ENCODE measurements around the gene AHI1.

DNA sequence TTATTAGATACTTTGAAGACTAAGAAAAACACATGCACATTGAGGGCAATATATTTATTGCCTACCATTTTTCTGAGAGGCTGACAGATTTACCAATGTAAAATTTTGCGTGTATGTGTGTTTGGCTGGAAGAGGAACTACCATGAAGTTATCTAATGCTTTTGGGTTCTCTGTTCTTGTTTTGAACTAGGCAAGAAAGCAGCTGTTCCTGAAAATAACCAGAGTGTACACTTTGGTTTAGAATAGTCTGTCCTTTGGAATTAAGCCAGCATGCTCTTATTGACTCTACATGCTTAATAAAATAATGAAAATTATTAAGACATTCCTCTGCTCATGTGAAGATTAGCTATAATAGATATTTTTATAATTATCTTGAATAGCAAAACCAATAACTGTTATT lies 187.2 kb downstream of the AHI1 start:
- TF ChIP-seq POLR2A (IDR thresholded peaks at IDR 0.05; ENCODE audit: low read length) (no peak), GATA1 (IDR thresholded peaks at IDR 0.05; ENCODE audit: low read depth, low read length) (no peak)
